Dendritic cell treated with granulocyte-macrophage colony-stimulating factor and Interleukin-4, amounts not matched to agents 40 ng/mL and 50 ng/mL, for 4 days (primary cell): ENCODE results near the gene DNAH7.

Experiments
- H3K27ac Mint-ChIP-seq: one replicate; pipeline ENCODE4 v1.8.0; 2022; ENCODE audit warnings: mild to moderate bottlenecking, mixed read lengths
- H3K27me3 Mint-ChIP-seq: one replicate; pipeline ENCODE4 v1.8.0; 2022; ENCODE audit warnings: mild to moderate bottlenecking, mixed read lengths
- H3K36me3 Mint-ChIP-seq: one replicate; pipeline ENCODE4 v1.8.0; 2022; ENCODE audit warnings: low read depth, mixed read lengths
- H3K4me1 Mint-ChIP-seq: one replicate; pipeline ENCODE4 v1.8.0; 2022; ENCODE audit warnings: low read depth, mixed read lengths
- H3K4me3 Mint-ChIP-seq: one replicate; pipeline ENCODE4 v1.8.0; 2022; ENCODE audit warnings: mild to moderate bottlenecking, moderate library complexity, mixed read lengths
- H3K9me3 Mint-ChIP-seq: one replicate; pipeline ENCODE4 v1.8.0; 2022; ENCODE audit warnings: mixed read lengths
- intact Hi-C: fragments of 100-400 bp; cut with micrococcal nuclease; formaldehyde crosslinking; loops from one replicate; pipeline ENCODE4 v1.15.0; 2022

The DNAH7 gene

GRCh38 chr2:195818106-195818505 is 250.5 kb downstream of the DNAH7 start:
- Mint-ChIP-seq H3K4me3 (no peak overlapping the region), H3K36me3 (no peaks in the 10 kb centered on the region), H3K4me1 (peaks cover 17% of the 10 kb centered on the region), H3K27me3 (no peaks in the 10 kb centered on the region), H3K9me3 (no peaks in the 10 kb centered on the region), H3K27ac (no peak overlapping the region)
- intact Hi-C loops = no loop called here

GRCh38 chr2:195815083-195815482 is 253.6 kb downstream of the DNAH7 start:
- Mint-ChIP-seq H3K36me3 (no peaks in the 10 kb centered on the region), H3K27ac (no peak overlapping the region), H3K27me3 (no peaks in the 10 kb centered on the region), H3K9me3 (no peaks in the 10 kb centered on the region), H3K4me1 (peaks cover 8% of the 10 kb centered on the region), H3K4me3 (no peak overlapping the region)
- intact Hi-C loops = no loop called here

- Mint-ChIP-seq H3K9me3 (no peaks in the 10 kb centered on the region), H3K36me3 (no peaks in the 10 kb centered on the region), H3K27me3 (no peaks in the 10 kb centered on the region), H3K4me3 (no peak overlapping the region), H3K27ac (no peak overlapping the region), H3K4me1 (no peaks in the 10 kb centered on the region)
- intact Hi-C loops = no loop called here
Measured at GRCh38 chr2:195813421-195813820, 255.2 kb downstream of the DNAH7 start.

GRCh38 chr2:195810340-195811098 is 258.1 kb downstream of the DNAH7 start:
- H3K27me3 Mint-ChIP-seq = no peaks in the 10 kb centered on the region
- intact Hi-C loops = no loop called here
- no peak overlapping the region for H3K4me3 Mint-ChIP-seq

GRCh38 chr2:195808189-195808588 is 260.4 kb downstream of the DNAH7 start:
- Mint-ChIP-seq H3K9me3 (no peaks in the 10 kb centered on the region), H3K4me3 (no peak overlapping the region), H3K27ac (no peak overlapping the region), H3K36me3 (no peaks in the 10 kb centered on the region), H3K4me1 (no peaks in the 10 kb centered on the region), H3K27me3 (no peaks in the 10 kb centered on the region)
- intact Hi-C loops = no loop called here

More at GRCh38 chr2:195810340-195811098, 258.1 kb downstream of the DNAH7 start:
- H3K27ac Mint-ChIP-seq = no peak overlapping the region
- H3K36me3 Mint-ChIP-seq = no peaks in the 10 kb centered on the region
- no peaks in the 10 kb centered on the region for H3K4me1 Mint-ChIP-seq
- H3K9me3 Mint-ChIP-seq = no peaks in the 10 kb centered on the region

GRCh38 chr2:195805283-195805976 is 263.2 kb downstream of the DNAH7 start:
- Mint-ChIP-seq H3K4me1 (no peaks in the 10 kb centered on the region), H3K27ac (no peak overlapping the region), H3K9me3 (no peaks in the 10 kb centered on the region), H3K36me3 (no peaks in the 10 kb centered on the region), H3K27me3 (no peaks in the 10 kb centered on the region), H3K4me3 (no peak overlapping the region)
- intact Hi-C loops = no loop called here

- no peaks in the 10 kb centered on the region for H3K9me3 Mint-ChIP-seq
- H3K4me3 Mint-ChIP-seq = no peak overlapping the region
- H3K36me3 Mint-ChIP-seq = no peaks in the 10 kb centered on the region
- no peaks in the 10 kb centered on the region for H3K27me3 Mint-ChIP-seq
- H3K4me1 Mint-ChIP-seq = no peaks in the 10 kb centered on the region
- intact Hi-C loops = no loop called here
- no peak overlapping the region for H3K27ac Mint-ChIP-seq
Measured at GRCh38 chr2:195795879-195796278, 272.8 kb downstream of the DNAH7 start.

GRCh38 chr2:195793881-195794280 is 274.8 kb downstream of the DNAH7 start:
- intact Hi-C loops = no loop called here
- no peaks in the 10 kb centered on the region for H3K4me1 Mint-ChIP-seq
- H3K27me3 Mint-ChIP-seq = no peaks in the 10 kb centered on the region
- H3K36me3 Mint-ChIP-seq = no peaks in the 10 kb centered on the region
- peaks cover 17% of the 10 kb centered on the region for H3K9me3 Mint-ChIP-seq
- no peak overlapping the region for H3K27ac Mint-ChIP-seq
- H3K4me3 Mint-ChIP-seq = no peak overlapping the region

GRCh38 chr2:195782156-195782555 is 286.5 kb downstream of the DNAH7 start:
- H3K4me1 Mint-ChIP-seq = no peaks in the 10 kb centered on the region
- no peak overlapping the region for H3K27ac Mint-ChIP-seq
- no peaks in the 10 kb centered on the region for H3K9me3 Mint-ChIP-seq
- no peak overlapping the region for H3K4me3 Mint-ChIP-seq
- intact Hi-C loops = no loop called here
- H3K27me3 Mint-ChIP-seq = no peaks in the 10 kb centered on the region
- H3K36me3 Mint-ChIP-seq = no peaks in the 10 kb centered on the region

GRCh38 chr2:195779491-195779890 is 289.1 kb downstream of the DNAH7 start:
- Mint-ChIP-seq H3K4me3 (no peak overlapping the region), H3K27ac (no peak overlapping the region), H3K27me3 (no peaks in the 10 kb centered on the region), H3K9me3 (no peaks in the 10 kb centered on the region), H3K4me1 (no peaks in the 10 kb centered on the region), H3K36me3 (no peaks in the 10 kb centered on the region)
- intact Hi-C loops = no loop called here

GRCh38 chr2:195769975-195770374 is 298.7 kb downstream of the DNAH7 start:
- Mint-ChIP-seq H3K9me3 (peaks cover 2% of the 10 kb centered on the region), H3K27me3 (no peaks in the 10 kb centered on the region), H3K27ac (no peak overlapping the region), H3K4me3 (no peak overlapping the region), H3K36me3 (no peaks in the 10 kb centered on the region), H3K4me1 (no peaks in the 10 kb centered on the region)
- intact Hi-C loops = no loop called here

- Mint-ChIP-seq H3K27ac (no peak overlapping the region), H3K4me3 (no peak overlapping the region), H3K27me3 (no peaks in the 10 kb centered on the region), H3K4me1 (no peaks in the 10 kb centered on the region), H3K36me3 (no peaks in the 10 kb centered on the region), H3K9me3 (peaks cover 11% of the 10 kb centered on the region)
- intact Hi-C loops = no loop called here
Measured at GRCh38 chr2:195768431-195768830, 300.2 kb downstream of the DNAH7 start.

GRCh38 chr2:195766691-195767090 is 301.9 kb downstream of the DNAH7 start:
- intact Hi-C loops = no loop called here
- Mint-ChIP-seq H3K9me3 (peaks cover 29% of the 10 kb centered on the region), H3K4me3 (no peak overlapping the region), H3K36me3 (no peaks in the 10 kb centered on the region), H3K27me3 (no peaks in the 10 kb centered on the region), H3K4me1 (no peaks in the 10 kb centered on the region), H3K27ac (no peak overlapping the region)

GRCh38 chr2:195763866-195764265 is 304.8 kb downstream of the DNAH7 start:
- intact Hi-C loops = no loop called here
- peaks cover 42% of the 10 kb centered on the region for H3K9me3 Mint-ChIP-seq
- H3K27me3 Mint-ChIP-seq = no peaks in the 10 kb centered on the region
- no peaks in the 10 kb centered on the region for H3K4me1 Mint-ChIP-seq
- H3K27ac Mint-ChIP-seq = no peak overlapping the region
- no peak overlapping the region for H3K4me3 Mint-ChIP-seq
- H3K36me3 Mint-ChIP-seq = no peaks in the 10 kb centered on the region
